Thoracic aorta (tissue), 2 donors: Measurements from ENCODE around the gene SPAG8. TPM values are rescaled to one million over a fixed set of nuclear protein-coding genes. Genes with fewer than 3 reads are reported as not detected.

Experiments used
- ATAC-seq: fragments of 150-250 bp; one replicate; pipeline ENCODE4 v1.8.0; 2017; ENCODE audit warnings: low read depth; ENCODE audit not compliant: insufficient number of reproducible peaks, low FRiP score
- DNase-seq: peaks from one replicate; pipeline ENCODE4 v3.0.0-alpha.2; 2020; ENCODE audit warnings: low spot score
- H3K27ac ChIP-seq, 2 donors: fragments of 200-600 bp; sonication (generic); 1 replicate in 1 of 2; 2 replicates in 1 of 2; pipeline ENCODE4 v1.5.1; 2016; ENCODE audit warnings: mild to moderate bottlenecking in 2 of 2, moderate library complexity in 2 of 2
- H3K27me3 ChIP-seq: fragments of 200-600 bp; sonication (generic); replicated peaks from 2 replicates; pipeline ENCODE4 v1.6.0; 2016; ENCODE audit warnings: mild to moderate bottlenecking; ENCODE audit not compliant: insufficient read depth
- H3K36me3 ChIP-seq: fragments of 200-600 bp; sonication (generic); one replicate; pipeline ENCODE4 v1.5.1; 2016
- H3K4me1 ChIP-seq, 2 donors: fragments of 200-600 bp; sonication (generic); 1 replicate in 1 of 2; 2 replicates in 1 of 2; pipeline versions ENCODE4 v1.5.1 to v1.6.0; 2016; ENCODE audit warnings: low read depth in 2 of 2, mild to moderate bottlenecking in 1 of 2; ENCODE audit not compliant: control insufficient read depth in 1 of 2
- H3K4me3 ChIP-seq: fragments of 200-600 bp; sonication (generic); 2 replicates; pipeline ENCODE4 v1.5.1; 2016; ENCODE audit warnings: mild to moderate bottlenecking
- H3K9me3 ChIP-seq: fragments of 200-600 bp; sonication (generic); 2 replicates; pipeline ENCODE4 v1.5.1; 2016
- total RNA-seq, 2 donors: library from RNA; depleted of rRNA; stranded (reverse); fragments of >200 nt; gene quantifications; one replicate each; pipeline versions ENCODE4 v1.1.0 to v1.2.3, GENCODE V29; 2016
- TF ChIP-seq, protein P1 (sequence below): fragments of 200-600 bp; sonication (generic); IDR thresholded peaks from one replicate; pipeline ENCODE4 v1.5.1; 2019; ENCODE audit warnings: antibody characterized with exemption

The SPAG8 gene
- total RNA-seq, 2 donors from 2014 or later, result 0.21 to 5.7 TPM

DNA sequence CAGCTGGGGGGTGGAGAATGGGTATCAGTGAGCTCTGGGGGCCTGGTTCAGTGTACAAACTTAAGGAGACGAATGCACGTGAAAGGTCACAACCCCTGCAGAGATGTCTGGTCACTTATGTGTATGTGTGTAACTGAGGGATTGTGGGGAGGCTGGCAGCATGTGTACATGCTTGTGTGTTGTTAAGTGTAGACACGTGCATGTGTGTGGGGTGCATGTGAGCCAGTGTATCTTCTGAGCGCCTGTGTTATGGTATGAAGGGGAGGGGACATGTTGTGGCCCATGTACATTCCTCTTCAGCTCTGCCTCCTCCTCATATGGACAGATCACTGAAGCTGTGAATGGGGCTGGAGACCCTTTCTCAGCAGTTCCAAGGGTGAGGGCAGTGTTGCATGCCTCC is 19.0 kb upstream of the SPAG8 start:
- Histone ChIP-seq H3K4me1 (peaks cover 15 to 68% of the 10 kb centered on the region in 2 donors), H3K9me3 (no peaks in the 10 kb centered on the region), H3K36me3 (no peaks in the 10 kb centered on the region), H3K27me3 (no peaks in the 10 kb centered on the region), H3K4me3 (no peak overlapping the region), H3K27ac (no peak overlapping the region)
- DNase-seq (no peak), ATAC-seq (no peak)
- TF ChIP-seq, protein P1, sequence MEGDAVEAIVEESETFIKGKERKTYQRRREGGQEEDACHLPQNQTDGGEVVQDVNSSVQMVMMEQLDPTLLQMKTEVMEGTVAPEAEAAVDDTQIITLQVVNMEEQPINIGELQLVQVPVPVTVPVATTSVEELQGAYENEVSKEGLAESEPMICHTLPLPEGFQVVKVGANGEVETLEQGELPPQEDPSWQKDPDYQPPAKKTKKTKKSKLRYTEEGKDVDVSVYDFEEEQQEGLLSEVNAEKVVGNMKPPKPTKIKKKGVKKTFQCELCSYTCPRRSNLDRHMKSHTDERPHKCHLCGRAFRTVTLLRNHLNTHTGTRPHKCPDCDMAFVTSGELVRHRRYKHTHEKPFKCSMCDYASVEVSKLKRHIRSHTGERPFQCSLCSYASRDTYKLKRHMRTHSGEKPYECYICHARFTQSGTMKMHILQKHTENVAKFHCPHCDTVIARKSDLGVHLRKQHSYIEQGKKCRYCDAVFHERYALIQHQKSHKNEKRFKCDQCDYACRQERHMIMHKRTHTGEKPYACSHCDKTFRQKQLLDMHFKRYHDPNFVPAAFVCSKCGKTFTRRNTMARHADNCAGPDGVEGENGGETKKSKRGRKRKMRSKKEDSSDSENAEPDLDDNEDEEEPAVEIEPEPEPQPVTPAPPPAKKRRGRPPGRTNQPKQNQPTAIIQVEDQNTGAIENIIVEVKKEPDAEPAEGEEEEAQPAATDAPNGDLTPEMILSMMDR, result no peak

DNA sequence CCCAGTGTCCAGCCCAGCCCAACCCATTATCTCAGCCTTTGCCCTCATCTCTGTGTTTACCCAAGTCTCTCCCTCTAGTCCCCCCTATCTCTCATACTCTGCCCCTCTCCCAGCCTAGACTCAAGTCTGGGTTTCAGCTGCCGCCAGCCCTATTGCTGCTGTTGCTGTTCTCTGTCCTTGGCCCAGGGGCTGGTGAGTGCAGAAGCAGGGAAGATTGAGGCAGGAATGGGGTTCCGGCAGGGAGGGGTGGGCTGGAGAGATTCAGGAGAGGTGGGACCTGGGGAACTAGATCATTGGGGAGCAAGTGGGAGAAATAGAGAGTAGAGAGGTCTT is 17.7 kb upstream of the SPAG8 start:
- Histone ChIP-seq H3K27ac (peak overlapping the region; percentile 87 to 88), H3K36me3 (no peaks in the 10 kb centered on the region), H3K27me3 (no peaks in the 10 kb centered on the region), H3K9me3 (no peaks in the 10 kb centered on the region), H3K4me3 (peak overlapping the region; percentile 88), H3K4me1 (peaks cover 15 to 68% of the 10 kb centered on the region in 2 donors)
- ATAC-seq (no peak), DNase-seq (no peak)
- TF ChIP-seq, protein P1, result no peak

GRCh38 chr9:35829084-35829763 is 17.2 kb upstream of the SPAG8 start, which contains the start of gene TMEM8B:
Gene TMEM8B (plus strand): TSS chr9:35829228. CDS start chr9:35829448, 220 bp downstream.
- Histone ChIP-seq H3K27me3 (no peaks in the 10 kb centered on the region), H3K9me3 (no peaks in the 10 kb centered on the region), H3K27ac (peak within 1 kb of the TSS; percentile 87 to 88), H3K4me1 (peaks cover 15 to 65% of the 10 kb centered on the region in 2 donors), H3K4me3 (peak within 1 kb of the TSS; percentile 88), H3K36me3 (no peaks in the 10 kb centered on the region)
- TF ChIP-seq, protein P1, result no peak
- DNase-seq, result peak; percentile 96
- peak; percentile 57 for ATAC-seq

DNA sequence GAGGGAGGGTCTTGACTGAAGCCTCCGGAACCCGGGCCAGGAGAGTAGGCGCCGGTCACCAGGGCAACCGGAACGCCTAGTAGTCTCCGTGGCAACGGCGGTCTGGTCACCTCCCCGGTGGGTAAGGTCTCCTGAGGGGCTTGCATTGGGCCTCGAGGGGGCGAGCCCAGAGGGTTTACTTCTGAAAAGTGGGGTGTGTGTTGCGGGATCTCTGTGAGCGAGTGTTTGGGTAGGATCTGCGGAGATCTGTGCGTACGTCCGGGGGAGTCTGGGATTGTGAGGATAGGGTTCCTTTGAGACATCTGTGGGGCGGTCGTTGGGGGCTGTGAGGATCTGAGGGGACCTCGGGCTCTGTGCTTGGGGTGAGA is 16.6 kb upstream of the SPAG8 start, which contains the start of gene FAM221B:
TSS of gene FAM221B (minus strand) at position 17 of the 368 bp plus-strand sequence. CDS start 2,571 bp downstream, outside the sequence.
- H3K27me3 ChIP-seq, result no peaks in the 10 kb centered on the region
- TF ChIP-seq, protein P1, result no peak
- ATAC-seq (no peak), DNase-seq (no peak)
- no peaks in the 10 kb centered on the region for H3K36me3 ChIP-seq
- peak within 1 kb of the TSS; percentile 87 to 88 for H3K27ac ChIP-seq
- no peaks in the 10 kb centered on the region for H3K9me3 ChIP-seq
- H3K4me3 ChIP-seq, result peak within 1 kb of the TSS; percentile 88
- H3K4me1 ChIP-seq, result peaks cover 14 to 60% of the 10 kb centered on the region in 2 donors

GRCh38 chr9:35827486-35827885 is 15.4 kb upstream of the SPAG8 start:
- ATAC-seq (peak; percentile 23), DNase-seq (no peak)
- no peak overlapping the region for H3K4me3 ChIP-seq
- no peaks in the 10 kb centered on the region for H3K27me3 ChIP-seq
- no peaks in the 10 kb centered on the region for H3K36me3 ChIP-seq
- TF ChIP-seq, protein P1, result no peak
- H3K9me3 ChIP-seq, result no peaks in the 10 kb centered on the region
- H3K27ac ChIP-seq, result peak overlapping the region; percentile 77 to 88
- peaks cover 11 to 48% of the 10 kb centered on the region in 2 donors for H3K4me1 ChIP-seq
